ENCODE results near the gene ACO1.

Gene ACO1

DNA sequence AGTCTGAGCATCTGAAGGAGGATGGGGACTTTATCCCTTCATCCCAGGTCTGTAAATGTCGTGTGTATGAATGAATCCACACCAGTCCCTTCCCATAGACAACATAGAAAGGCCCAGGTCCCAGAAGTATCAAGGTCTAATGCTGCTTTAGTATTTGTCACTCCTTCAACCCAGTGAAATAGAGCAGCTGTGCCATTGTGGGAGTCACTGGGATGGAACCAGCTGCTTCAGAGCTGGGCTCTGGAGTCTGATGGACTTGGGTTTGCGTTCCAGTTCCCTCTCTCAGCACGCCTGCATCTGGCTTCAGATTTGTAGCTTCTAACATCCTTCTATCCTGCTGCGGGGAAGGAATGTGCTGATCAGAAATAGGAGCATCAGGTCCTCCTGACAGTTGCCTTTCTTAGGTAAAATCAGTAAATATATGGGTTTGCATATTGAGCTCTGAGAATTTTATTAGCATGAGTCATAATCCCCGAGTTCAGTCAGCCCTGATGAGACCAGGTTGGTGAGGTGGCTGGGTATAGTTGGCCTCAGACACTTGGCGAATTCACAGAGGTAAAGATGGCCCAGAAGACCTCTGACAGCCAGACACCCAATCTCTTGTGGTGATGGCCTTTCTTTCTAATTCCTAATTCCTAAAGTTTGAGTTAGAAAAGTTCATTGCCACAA is 10.1 kb downstream of the ACO1 start:
- TF ChIP-seq, protein P1, sequence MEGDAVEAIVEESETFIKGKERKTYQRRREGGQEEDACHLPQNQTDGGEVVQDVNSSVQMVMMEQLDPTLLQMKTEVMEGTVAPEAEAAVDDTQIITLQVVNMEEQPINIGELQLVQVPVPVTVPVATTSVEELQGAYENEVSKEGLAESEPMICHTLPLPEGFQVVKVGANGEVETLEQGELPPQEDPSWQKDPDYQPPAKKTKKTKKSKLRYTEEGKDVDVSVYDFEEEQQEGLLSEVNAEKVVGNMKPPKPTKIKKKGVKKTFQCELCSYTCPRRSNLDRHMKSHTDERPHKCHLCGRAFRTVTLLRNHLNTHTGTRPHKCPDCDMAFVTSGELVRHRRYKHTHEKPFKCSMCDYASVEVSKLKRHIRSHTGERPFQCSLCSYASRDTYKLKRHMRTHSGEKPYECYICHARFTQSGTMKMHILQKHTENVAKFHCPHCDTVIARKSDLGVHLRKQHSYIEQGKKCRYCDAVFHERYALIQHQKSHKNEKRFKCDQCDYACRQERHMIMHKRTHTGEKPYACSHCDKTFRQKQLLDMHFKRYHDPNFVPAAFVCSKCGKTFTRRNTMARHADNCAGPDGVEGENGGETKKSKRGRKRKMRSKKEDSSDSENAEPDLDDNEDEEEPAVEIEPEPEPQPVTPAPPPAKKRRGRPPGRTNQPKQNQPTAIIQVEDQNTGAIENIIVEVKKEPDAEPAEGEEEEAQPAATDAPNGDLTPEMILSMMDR (IDR thresholded peaks at IDR 0.05): no peak
- Histone ChIP-seq H3K36me3 (no peaks in the 10 kb centered on the region), H3K27ac (no peak overlapping the region), H3K4me3 (no peak overlapping the region), H3K27me3 (no peaks in the 10 kb centered on the region), H3K4me1 (peaks cover 0 to 15% (median 8%) of the 10 kb centered on the region in 4 donors), H3K9me3 (no peaks in the 10 kb centered on the region)
- DNase-seq: no peak
- intact Hi-C loops (cut with DNase I; ENCODE audit: low total_unique reads): no loop called here

DNA sequence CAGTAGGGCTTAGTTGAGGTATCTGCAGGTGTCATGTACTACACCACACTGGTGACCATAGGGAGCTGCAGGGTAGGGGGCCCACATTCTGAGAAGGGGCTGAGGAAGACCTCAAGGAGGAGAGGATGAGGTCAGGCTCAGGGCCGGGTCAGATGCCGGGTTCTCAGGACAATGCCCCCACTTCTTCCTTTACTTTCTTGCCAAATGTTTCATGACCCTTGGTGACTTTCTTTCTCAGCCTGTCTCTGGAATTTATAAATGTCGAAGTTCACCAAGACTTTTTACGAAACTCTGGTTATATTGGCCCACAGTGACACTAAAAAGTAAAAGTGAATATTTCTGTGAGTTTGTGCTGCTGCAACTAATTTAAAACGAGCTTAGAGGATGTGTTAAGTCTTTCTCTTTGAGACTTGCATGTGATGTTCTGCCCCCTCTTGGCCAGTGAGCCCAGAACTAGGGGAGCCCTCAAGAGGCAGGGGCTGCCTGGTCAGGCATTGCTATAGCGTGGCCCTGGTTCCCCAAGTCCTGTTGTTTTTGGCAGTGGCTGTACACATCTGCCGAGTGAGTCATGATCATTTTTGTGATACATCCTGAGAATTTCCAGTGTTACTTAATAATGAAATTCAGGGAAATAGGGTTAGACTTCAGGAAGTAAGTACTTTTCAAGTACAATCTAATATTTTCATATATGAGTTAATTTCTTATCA is 11.2 kb downstream of the ACO1 start:
- no peak overlapping the region for H3K4me3 ChIP-seq
- H3K36me3 ChIP-seq: no peaks in the 10 kb centered on the region
- peak overlapping the region in 1 of 2 donors; percentile 22 for H3K27ac ChIP-seq
- intact Hi-C loops (cut with DNase I; ENCODE audit: low total_unique reads): no loop called here
- TF ChIP-seq, protein P1 (IDR thresholded peaks at IDR 0.05): no peak
- no peaks in the 10 kb centered on the region for H3K27me3 ChIP-seq
- DNase-seq: peak; percentile 72 to 77
- H3K9me3 ChIP-seq: no peaks in the 10 kb centered on the region
- H3K4me1 ChIP-seq: peaks cover 0 to 15% (median 8%) of the 10 kb centered on the region in 4 donors

DNA sequence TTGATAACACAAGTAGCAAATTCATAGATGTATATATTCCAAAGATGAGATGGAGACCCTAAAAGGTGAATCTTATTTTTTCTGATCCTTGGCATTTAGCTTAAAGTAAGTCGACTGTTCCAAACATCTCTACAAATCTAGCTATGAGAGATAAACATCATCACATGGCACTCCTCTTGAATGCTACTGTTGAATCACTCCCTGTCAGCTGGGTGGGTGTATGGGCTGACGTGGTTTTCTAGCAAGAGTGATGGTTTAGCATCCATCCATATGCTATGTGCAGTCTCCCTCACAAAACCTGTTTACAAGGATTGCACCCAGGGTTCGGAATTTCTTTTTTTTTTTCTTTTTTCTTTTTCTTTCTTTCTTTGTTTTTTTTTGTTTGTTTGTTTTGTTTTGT is 13.8 kb downstream of the ACO1 start:
- H3K4me3 ChIP-seq: no peak overlapping the region
- intact Hi-C loops (cut with DNase I; ENCODE audit: low total_unique reads): no loop called here
- TF ChIP-seq, protein P1 (IDR thresholded peaks at IDR 0.05): no peak
- no peak overlapping the region for H3K27ac ChIP-seq
- H3K27me3 ChIP-seq: no peaks in the 10 kb centered on the region
- no peaks in the 10 kb centered on the region for H3K9me3 ChIP-seq
- H3K4me1 ChIP-seq: peaks cover 0 to 19% (median 8%) of the 10 kb centered on the region in 4 donors
- no peaks in the 10 kb centered on the region for H3K36me3 ChIP-seq
- DNase-seq: no peak

DNA sequence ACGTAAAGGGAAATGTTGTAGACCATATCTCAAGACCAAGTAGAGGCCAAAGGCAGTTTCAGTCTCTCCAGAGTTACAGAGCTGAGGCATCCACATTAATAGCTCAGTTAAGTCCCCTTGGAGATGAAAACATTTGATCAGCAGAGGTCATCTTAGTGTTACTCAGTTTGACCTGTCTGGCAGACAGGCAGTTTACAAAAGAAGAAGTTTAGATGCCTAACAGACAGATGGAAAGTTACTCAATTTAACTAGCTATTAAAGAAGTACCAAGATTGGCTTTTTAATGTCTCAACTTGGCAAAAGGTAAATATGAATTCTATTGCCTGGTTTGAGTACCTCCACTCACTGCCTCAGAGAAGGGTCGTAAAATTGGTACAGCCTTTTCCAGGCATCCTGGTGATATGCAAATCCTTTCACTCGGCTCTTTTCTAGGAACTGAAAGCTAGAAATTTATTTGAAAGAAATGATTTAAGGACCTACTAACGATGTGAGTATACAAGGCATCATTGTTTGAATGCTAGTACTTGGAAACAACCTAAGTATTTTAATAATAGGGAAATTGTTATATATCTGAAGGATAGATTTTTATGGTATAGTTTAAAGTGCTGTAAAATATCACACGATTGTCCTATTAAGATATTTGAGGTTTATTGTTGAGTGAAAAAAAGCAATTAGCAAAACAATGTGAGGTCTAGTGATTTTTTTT is 14.8 kb downstream of the ACO1 start:
- intact Hi-C loops (cut with DNase I; ENCODE audit: low total_unique reads): no loop called here

DNA sequence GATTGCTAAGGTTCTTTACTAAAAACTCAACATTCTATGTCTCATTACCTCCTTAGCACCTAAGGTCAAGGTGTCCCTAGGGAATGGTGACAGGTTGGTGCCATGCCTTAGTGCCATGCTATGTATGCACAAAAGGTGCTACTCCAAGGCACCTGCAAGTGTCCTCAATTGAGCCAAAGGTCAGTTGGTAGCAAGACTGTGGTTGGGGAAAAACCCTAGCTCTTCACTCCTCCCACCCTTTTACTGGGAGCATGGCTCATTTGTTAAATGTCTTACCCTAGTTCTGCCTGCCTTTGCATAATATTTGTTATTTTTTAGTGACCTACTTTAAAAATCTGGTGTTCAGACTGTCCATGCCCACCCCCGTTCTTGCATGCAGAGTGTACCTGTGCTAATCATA is 17.0 kb downstream of the ACO1 start:
- peaks cover 0 to 4% (median 0%) of the 10 kb centered on the region in 3 donors for H3K9me3 ChIP-seq
- peaks cover 12 to 18% (median 14%) of the 10 kb centered on the region in 3 donors for H3K36me3 ChIP-seq
- H3K4me1 ChIP-seq: peaks cover 0 to 4% (median 0%) of the 10 kb centered on the region in 4 donors
- H3K27me3 ChIP-seq: no peaks in the 10 kb centered on the region
- DNase-seq: no peak
- intact Hi-C loops (cut with DNase I; ENCODE audit: low total_unique reads): no loop called here
- H3K27ac ChIP-seq: no peak overlapping the region
- TF ChIP-seq, protein P1 (IDR thresholded peaks at IDR 0.05): no peak
- H3K4me3 ChIP-seq: no peak overlapping the region

More for the DNA sequence above, 14.8 kb downstream of the ACO1 start:
- Histone ChIP-seq H3K9me3 (no peaks in the 10 kb centered on the region), H3K4me1 (peaks cover 0 to 19% (median 8%) of the 10 kb centered on the region in 4 donors), H3K4me3 (no peak overlapping the region), H3K36me3 (no peaks in the 10 kb centered on the region), H3K27me3 (no peaks in the 10 kb centered on the region), H3K27ac (no peak overlapping the region)
- no peak for DNase-seq
- TF ChIP-seq, protein P1 (IDR thresholded peaks at IDR 0.05): no peak

All from tibial artery (tissue), 4 donors.